ENCODE data around the gene MOB4.

GRCh38 chr2:197596766-197597165 lies 80.9 kb downstream of the MOB4 start:
- TF ChIP-seq, protein P1, sequence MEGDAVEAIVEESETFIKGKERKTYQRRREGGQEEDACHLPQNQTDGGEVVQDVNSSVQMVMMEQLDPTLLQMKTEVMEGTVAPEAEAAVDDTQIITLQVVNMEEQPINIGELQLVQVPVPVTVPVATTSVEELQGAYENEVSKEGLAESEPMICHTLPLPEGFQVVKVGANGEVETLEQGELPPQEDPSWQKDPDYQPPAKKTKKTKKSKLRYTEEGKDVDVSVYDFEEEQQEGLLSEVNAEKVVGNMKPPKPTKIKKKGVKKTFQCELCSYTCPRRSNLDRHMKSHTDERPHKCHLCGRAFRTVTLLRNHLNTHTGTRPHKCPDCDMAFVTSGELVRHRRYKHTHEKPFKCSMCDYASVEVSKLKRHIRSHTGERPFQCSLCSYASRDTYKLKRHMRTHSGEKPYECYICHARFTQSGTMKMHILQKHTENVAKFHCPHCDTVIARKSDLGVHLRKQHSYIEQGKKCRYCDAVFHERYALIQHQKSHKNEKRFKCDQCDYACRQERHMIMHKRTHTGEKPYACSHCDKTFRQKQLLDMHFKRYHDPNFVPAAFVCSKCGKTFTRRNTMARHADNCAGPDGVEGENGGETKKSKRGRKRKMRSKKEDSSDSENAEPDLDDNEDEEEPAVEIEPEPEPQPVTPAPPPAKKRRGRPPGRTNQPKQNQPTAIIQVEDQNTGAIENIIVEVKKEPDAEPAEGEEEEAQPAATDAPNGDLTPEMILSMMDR (IDR thresholded peaks at IDR 0.05): no peak
- TF ChIP-seq POLR2A (IDR thresholded peaks at IDR 0.05): no peak
